Right cardiac atrium (tissue), 5 donors: ENCODE data around the gene DGKD. TPM values are rescaled to one million over a fixed set of nuclear protein-coding genes. Genes with fewer than 3 reads are reported as not detected.
"Not testable (repeated sequence)": the region's sequence is repeated elsewhere in the genome, so short reads cannot be mapped to it uniquely, and the experiment has no call there.

ENCODE experiments used
- ATAC-seq, 2 donors: fragments of 200-7000 bp; cut with Tn5 transposase; one replicate each; pipeline versions ENCODE4 v1.8.0 to v1.9.1; 2020; ENCODE audit warnings: moderate library complexity in 2 of 2, mild to moderate bottlenecking in 1 of 2
- DNase-seq, 3 donors: peaks; one replicate each; pipeline ENCODE4 v3.0.0-alpha.2; 2020
- H3K27ac ChIP-seq: one replicate; pipeline ENCODE4 v1.5.1; 2013; ENCODE audit warnings: mild to moderate bottlenecking, low read length, control low read depth, moderate library complexity
- H3K27me3 ChIP-seq: one replicate; pipeline ENCODE4 v1.6.1; 2013; ENCODE audit not compliant: control insufficient read depth, insufficient read depth
- H3K4me1 ChIP-seq: one replicate; pipeline ENCODE4 v1.6.1; 2013; ENCODE audit warnings: low read length; ENCODE audit not compliant: control insufficient read depth, insufficient read depth
- H3K4me3 ChIP-seq: one replicate; pipeline ENCODE4 v1.5.1; 2013; ENCODE audit warnings: low read length, control low read depth
- H3K9me3 ChIP-seq: one replicate; pipeline ENCODE4 v1.6.1; 2013; ENCODE audit warnings: low read length; ENCODE audit not compliant: control insufficient read depth
- WGBS: extraction: QIAGEN DNeasy Blood & Tissue Kit; methylation state at CpG from one replicate; pipeline ENCODE4 v1.1.7; 2013; 5-methylcytosine and 5-hydroxymethylcytosine counted together
- intact Hi-C, 4 donors: fragments of 100-400 bp; cut with DNase I; formaldehyde crosslinking; loops; one replicate each; pipeline versions ENCODE4 v1.11.0 to v1.14.0; 2022 to 2023
- polyA plus RNA-seq: library from polyadenylated mRNA; stranded (reverse); fragments of 200-250 nt; gene quantifications from one replicate; pipeline ENCODE4 v1.2.3, GENCODE V29; 2013
- total RNA-seq, 4 donors: library from RNA; stranded (reverse); fragmentation: NEBNext Ultra II Directional; extraction: Animal tissue kit (Norgen Biotek cat#: 25700); gene quantifications; one replicate each; pipeline ENCODE4 v1.2.1, GENCODE V29; 2021
- donor health status: healthy with polysubstance abuse.
- donor health status: DM: no; HTN: yes; CAD: no.
- donor health status: DM: no; HTN: no; CAD: no.
- donor health status: DM: no; HTN: yes; CAD: no; lungs with severe emphysema.
- donor health status: DM: yes; HTN: yes; CAD: no.

Gene DGKD
- total and polyA plus RNA-seq, 5 donors = 17.9 to 44.9 (median 34.5) TPM

- Histone ChIP-seq H3K4me1 (peaks cover 24% of the 10 kb centered on the region), H3K27ac (peak overlapping the region; percentile 86), H3K9me3 (no peaks in the 10 kb centered on the region), H3K27me3 (no peaks in the 10 kb centered on the region), H3K4me3 (no peak overlapping the region)
- ATAC-seq = peak; percentile 3 to 39
- intact Hi-C loops = no loop called here
- 53% methylated on average over 13 of the region's 13 CpGs for WGBS
- DNase-seq = no peak
Observed at GRCh38 chr2:233387225-233387624, 32.9 kb downstream of the DGKD start.

- intact Hi-C loops = no loop called here
- Histone ChIP-seq H3K4me1 (peaks cover 24% of the 10 kb centered on the region), H3K4me3 (no peak overlapping the region), H3K9me3 (no peaks in the 10 kb centered on the region), H3K27me3 (no peaks in the 10 kb centered on the region), H3K27ac (peak overlapping the region; percentile 98)
- WGBS = 17% methylated on average over 25 of the region's 25 CpGs
- DNase-seq = peak; percentile 92 to 97 (median 95)
- peak; percentile 96 to 97 for ATAC-seq
Observed at GRCh38 chr2:233387667-233388528, 33.6 kb downstream of the DGKD start.

- H3K27me3 ChIP-seq = no peaks in the 10 kb centered on the region
- ATAC-seq = no peak
- no peak for DNase-seq
- H3K27ac ChIP-seq = peak overlapping the region; percentile 2
- 87% methylated on average over 8 of the region's 8 CpGs for WGBS
- peaks cover 20% of the 10 kb centered on the region for H3K4me1 ChIP-seq
- no peak overlapping the region for H3K4me3 ChIP-seq
- no peaks in the 10 kb centered on the region for H3K9me3 ChIP-seq
- intact Hi-C loops = no loop called here
Observed at GRCh38 chr2:233389601-233390125, 35.4 kb downstream of the DGKD start.

- H3K27me3 ChIP-seq = no peaks in the 10 kb centered on the region
- ATAC-seq (no peak), DNase-seq (no peak)
- H3K4me1 ChIP-seq = no peaks in the 10 kb centered on the region
- H3K4me3 ChIP-seq = no peak overlapping the region
- WGBS = 88% methylated on average over 7 of the region's 7 CpGs
- intact Hi-C loops = no loop called here
- no peak overlapping the region for H3K27ac ChIP-seq
- no peaks in the 10 kb centered on the region for H3K9me3 ChIP-seq
Observed at GRCh38 chr2:233395687-233396086, 41.4 kb downstream of the DGKD start.

GRCh38 chr2:233396726-233397665 lies 42.7 kb downstream of the DGKD start:
- 97% methylated on average over 12 of the region's 12 CpGs for WGBS
- intact Hi-C loops, H3K4me3 ChIP-seq, H3K27ac ChIP-seq, ATAC-seq, H3K4me1 ChIP-seq, H3K9me3 ChIP-seq, H3K27me3 ChIP-seq: not testable (repeated sequence)
- peak in 1 of 3 donors; percentile 62 for DNase-seq

- Histone ChIP-seq H3K27ac (no peak overlapping the region), H3K9me3 (no peaks in the 10 kb centered on the region), H3K27me3 (no peaks in the 10 kb centered on the region), H3K4me1 (no peaks in the 10 kb centered on the region), H3K4me3 (no peak overlapping the region)
- DNase-seq = peak in 1 of 3 donors; percentile 45
- intact Hi-C loops = loop anchor here in 1 of 4 donors (5.0 kb wide), 1 partner anchor 43 kb away; no protein-coding TSS in a partner anchor
- peak in 1 of 2 donors; percentile 22 for ATAC-seq
- WGBS = 69% methylated on average over 8 of the region's 8 CpGs
Observed at GRCh38 chr2:233399306-233400225, 45.3 kb downstream of the DGKD start.

- intact Hi-C loops = loop anchor here in 1 of 4 donors (5.0 kb wide), 1 partner anchor 42 kb away; no protein-coding TSS in a partner anchor
Observed at GRCh38 chr2:233400341-233400740, 46.0 kb downstream of the DGKD start.

GRCh38 chr2:233400961-233401360 lies 46.7 kb downstream of the DGKD start:
- DNase-seq (no peak), ATAC-seq (no peak)
- Histone ChIP-seq H3K27ac (no peak overlapping the region), H3K4me1 (no peaks in the 10 kb centered on the region), H3K9me3 (no peaks in the 10 kb centered on the region), H3K4me3 (no peak overlapping the region), H3K27me3 (no peaks in the 10 kb centered on the region)
- intact Hi-C loops = loop anchor here in 1 of 4 donors (5.0 kb wide), 1 partner anchor 41 kb away; no protein-coding TSS in a partner anchor
- WGBS = 97% methylated on average over 3 of the region's 3 CpGs

More at GRCh38 chr2:233400341-233400740, 46.0 kb downstream of the DGKD start:
- 77% methylated on average over 6 of the region's 6 CpGs for WGBS
- Histone ChIP-seq H3K4me3 (no peak overlapping the region), H3K9me3 (no peaks in the 10 kb centered on the region), H3K27ac (no peak overlapping the region), H3K27me3 (no peaks in the 10 kb centered on the region), H3K4me1 (no peaks in the 10 kb centered on the region)
- ATAC-seq = peak; percentile 35 to 44
- DNase-seq = no peak

GRCh38 chr2:233402346-233402745 lies 48.1 kb downstream of the DGKD start:
- no peak for DNase-seq
- Histone ChIP-seq H3K27me3 (no peaks in the 10 kb centered on the region), H3K27ac (no peak overlapping the region), H3K4me3 (no peak overlapping the region), H3K4me1 (no peaks in the 10 kb centered on the region), H3K9me3 (no peaks in the 10 kb centered on the region)
- ATAC-seq = no peak
- intact Hi-C loops = loop anchor here in 1 of 4 donors (5.0 kb wide), 1 partner anchor 40 kb away; no protein-coding TSS in a partner anchor
- 79% methylated on average over 5 of the region's 5 CpGs for WGBS

- no peak overlapping the region for H3K27ac ChIP-seq
- no peaks in the 10 kb centered on the region for H3K9me3 ChIP-seq
- no peak for DNase-seq
- intact Hi-C loops = loop anchor here in 1 of 4 donors (5.0 kb wide), 1 partner anchor 40 kb away; no protein-coding TSS in a partner anchor
- ATAC-seq = no peak
- whole genome bisulfite sequencing = 87% methylated on average over 5 of the region's 5 CpGs
- no peak overlapping the region for H3K4me3 ChIP-seq
- no peaks in the 10 kb centered on the region for H3K4me1 ChIP-seq
- no peaks in the 10 kb centered on the region for H3K27me3 ChIP-seq
Observed at GRCh38 chr2:233402789-233403188, 48.5 kb downstream of the DGKD start.
